Fibroblast of lung (primary cell): ENCODE measurements around the gene STXBP4. TPM values are rescaled to one million over a fixed set of nuclear protein-coding genes. Genes with fewer than 3 reads are reported as not detected.

Source experiments
- DNase-seq, 2 donors: peaks; one replicate each; pipeline versions ENCODE4 v3.0.0 to v3.0.0-alpha.2; 2010; ENCODE audit warnings: low read depth in 2 of 2
- H2AFZ ChIP-seq: 2 replicates; pipeline ENCODE4 v1.5.1; 2012; ENCODE audit warnings: low read length, control low read depth, inconsistent platforms
- H3K27ac ChIP-seq: 2 replicates; pipeline ENCODE4 v1.5.1; 2011; ENCODE audit warnings: low read length, control low read depth; ENCODE audit not compliant: insufficient read depth
- H3K27me3 ChIP-seq: 2 replicates; pipeline ENCODE4 v1.5.1; 2011; ENCODE audit warnings: mild to moderate bottlenecking, low read length; ENCODE audit not compliant: control insufficient read depth, insufficient read depth
- H3K36me3 ChIP-seq: 2 replicates; pipeline ENCODE4 v1.5.1; 2011; ENCODE audit warnings: low read length; ENCODE audit not compliant: control insufficient read depth, insufficient read depth
- H3K4me1 ChIP-seq: 2 replicates; pipeline ENCODE4 v1.5.1; 2011; ENCODE audit warnings: low read length; ENCODE audit not compliant: control insufficient read depth, insufficient read depth; ENCODE audit errors: extremely low read depth
- H3K4me2 ChIP-seq: 2 replicates; pipeline ENCODE4 v1.5.1; 2011; ENCODE audit warnings: low read length, control low read depth; ENCODE audit not compliant: insufficient read depth; ENCODE audit errors: extremely low read depth
- H3K4me3 ChIP-seq, 4 experiments: fragments of 200-600 bp in 1 of 4; sonication (generic) in 1 of 4; replicated peaks in 1 of 4; 2 replicates each; pipeline ENCODE4 v1.5.1; 2011 to 2016; ENCODE audit warnings: low read length in 4 of 4, low read depth in 3 of 4, mild to moderate bottlenecking in 3 of 4, control low read depth in 2 of 4, inconsistent platforms in 1 of 4, mixed read lengths in 1 of 4; ENCODE audit not compliant: insufficient read depth in 1 of 4; ENCODE audit errors: control extremely low read depth in 1 of 4
- H3K79me2 ChIP-seq: 2 replicates; pipeline ENCODE4 v1.5.1; 2012; ENCODE audit warnings: mild to moderate bottlenecking, low read length, inconsistent platforms; ENCODE audit not compliant: control insufficient read depth, insufficient read depth
- H3K9ac ChIP-seq: 2 replicates; pipeline ENCODE4 v1.5.1; 2011; ENCODE audit warnings: mild to moderate bottlenecking, low read length, control low read depth; ENCODE audit not compliant: insufficient read depth
- H3K9me3 ChIP-seq: 2 replicates; pipeline ENCODE4 v1.5.1; 2012; ENCODE audit warnings: low read depth, low read length; ENCODE audit not compliant: control insufficient read depth, insufficient read depth
- H4K20me1 ChIP-seq: 2 replicates; pipeline ENCODE4 v1.5.1; 2011; ENCODE audit warnings: low read length; ENCODE audit not compliant: control insufficient read depth, insufficient read depth; ENCODE audit errors: extremely low read depth
- EZH2 ChIP-seq: IDR thresholded peaks from 2 replicates; pipeline ENCODE4 v1.5.1; 2012; ENCODE audit warnings: low read length, control low read depth, mild to moderate bottlenecking; ENCODE audit errors: missing control alignments
- polyA plus RNA-seq, 2 donors: library from polyadenylated mRNA; depleted of rRNA in 1 of 2; stranded (reverse) in 1 of 2; unstranded in 1 of 2; fragments of >200 nt; gene quantifications; 2 replicates each; pipeline ENCODE4 v1.2.1, GENCODE V29; 2011 to 2012; ENCODE audit warnings: missing spikeins in 1 of 2
- total RNA-seq: library from RNA; depleted of rRNA; stranded (reverse); fragments of >200 nt; gene quantifications from 2 replicates; pipeline ENCODE4 v1.2.1, GENCODE V29; 2014
- TF ChIP-seq, protein P1 (sequence below), 2 donors: IDR thresholded peaks in 1 of 2; conservative IDR thresholded peaks in 1 of 2; 1 replicate in 1 of 2; 2 replicates in 1 of 2; pipeline ENCODE4 v1.5.1; 2011 to 2012; ENCODE audit warnings: low read length in 2 of 2, control low read depth in 1 of 2, inconsistent platforms in 1 of 2, low read depth in 1 of 2, mild to moderate bottlenecking in 1 of 2

The STXBP4 gene
- total and polyA plus RNA-seq, 2 donors (not counting 1 experiment from before 2014, with no cell fraction given) = 5.6 to 9.8 TPM

DNA sequence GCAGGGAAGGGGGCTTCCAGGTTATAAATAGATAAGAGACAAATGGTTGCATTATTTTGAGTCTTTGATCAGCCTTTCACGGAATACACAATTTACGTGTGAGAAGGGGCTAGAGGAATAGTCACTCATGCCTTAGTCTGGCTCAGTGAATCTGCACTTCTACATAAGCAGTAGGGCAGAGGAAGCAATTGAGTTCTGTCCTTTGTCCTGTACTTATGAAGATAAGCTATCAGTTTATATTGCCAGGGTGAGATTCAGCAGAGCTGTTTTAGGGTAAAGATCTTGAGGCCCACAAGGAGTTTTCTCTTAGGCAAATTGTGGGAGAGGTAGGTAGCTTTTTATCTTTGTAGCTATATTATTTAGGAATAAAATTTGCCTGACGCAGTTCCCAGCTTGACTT lies 34.6 kb upstream of the STXBP4 start:
- H2AFZ ChIP-seq = no peak overlapping the region
- H3K4me2 ChIP-seq = no peak overlapping the region
- TF ChIP-seq EZH2 = no peak
- no peaks in the 10 kb centered on the region for H3K79me2 ChIP-seq
- no peaks in the 10 kb centered on the region for H3K36me3 ChIP-seq
- H3K27ac ChIP-seq = no peak overlapping the region
- no peak for DNase-seq
- H4K20me1 ChIP-seq = no peaks in the 10 kb centered on the region
- H3K9me3 ChIP-seq = no peaks in the 10 kb centered on the region
- H3K4me1 ChIP-seq = no peaks in the 10 kb centered on the region
- H3K4me3 ChIP-seq = no peak overlapping the region
- H3K27me3 ChIP-seq = no peaks in the 10 kb centered on the region
- H3K9ac ChIP-seq = no peak overlapping the region

DNA sequence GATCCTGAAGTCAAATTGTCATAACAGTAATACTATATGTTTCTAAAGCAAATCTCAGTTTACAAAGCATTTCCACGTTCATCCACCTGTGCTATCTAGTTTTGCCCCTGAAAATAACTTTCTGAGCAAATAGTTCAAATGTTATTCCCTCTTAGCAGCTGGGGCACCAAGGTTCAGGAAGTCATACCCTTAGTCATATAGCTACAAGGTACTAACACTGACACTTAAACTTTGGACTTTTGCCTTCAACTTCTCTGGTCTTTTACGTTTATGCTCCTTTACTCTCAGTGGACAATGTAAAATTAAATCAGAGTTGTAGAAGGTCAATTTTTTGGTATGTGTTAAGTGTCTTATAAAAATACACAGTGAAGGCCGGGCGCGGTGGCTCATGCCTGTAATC lies 33.1 kb upstream of the STXBP4 start:
- Histone ChIP-seq H3K4me3 (no peak overlapping the region), H3K79me2 (no peaks in the 10 kb centered on the region), H3K27ac (no peak overlapping the region), H4K20me1 (no peaks in the 10 kb centered on the region), H3K27me3 (no peaks in the 10 kb centered on the region), H3K36me3 (no peaks in the 10 kb centered on the region), H3K9ac (no peak overlapping the region), H3K4me2 (no peak overlapping the region), H3K9me3 (no peaks in the 10 kb centered on the region), H2AFZ (no peak overlapping the region), H3K4me1 (no peaks in the 10 kb centered on the region)
- no peak for DNase-seq
- TF ChIP-seq, protein P1, sequence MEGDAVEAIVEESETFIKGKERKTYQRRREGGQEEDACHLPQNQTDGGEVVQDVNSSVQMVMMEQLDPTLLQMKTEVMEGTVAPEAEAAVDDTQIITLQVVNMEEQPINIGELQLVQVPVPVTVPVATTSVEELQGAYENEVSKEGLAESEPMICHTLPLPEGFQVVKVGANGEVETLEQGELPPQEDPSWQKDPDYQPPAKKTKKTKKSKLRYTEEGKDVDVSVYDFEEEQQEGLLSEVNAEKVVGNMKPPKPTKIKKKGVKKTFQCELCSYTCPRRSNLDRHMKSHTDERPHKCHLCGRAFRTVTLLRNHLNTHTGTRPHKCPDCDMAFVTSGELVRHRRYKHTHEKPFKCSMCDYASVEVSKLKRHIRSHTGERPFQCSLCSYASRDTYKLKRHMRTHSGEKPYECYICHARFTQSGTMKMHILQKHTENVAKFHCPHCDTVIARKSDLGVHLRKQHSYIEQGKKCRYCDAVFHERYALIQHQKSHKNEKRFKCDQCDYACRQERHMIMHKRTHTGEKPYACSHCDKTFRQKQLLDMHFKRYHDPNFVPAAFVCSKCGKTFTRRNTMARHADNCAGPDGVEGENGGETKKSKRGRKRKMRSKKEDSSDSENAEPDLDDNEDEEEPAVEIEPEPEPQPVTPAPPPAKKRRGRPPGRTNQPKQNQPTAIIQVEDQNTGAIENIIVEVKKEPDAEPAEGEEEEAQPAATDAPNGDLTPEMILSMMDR (conservative IDR thresholded peaks at IDR 0.05 in 1 of 2, IDR thresholded peaks at IDR 0.05 in 1 of 2; ENCODE audit: low read depth in 1 of 2, low read length in 2 of 2) = no peak

DNA sequence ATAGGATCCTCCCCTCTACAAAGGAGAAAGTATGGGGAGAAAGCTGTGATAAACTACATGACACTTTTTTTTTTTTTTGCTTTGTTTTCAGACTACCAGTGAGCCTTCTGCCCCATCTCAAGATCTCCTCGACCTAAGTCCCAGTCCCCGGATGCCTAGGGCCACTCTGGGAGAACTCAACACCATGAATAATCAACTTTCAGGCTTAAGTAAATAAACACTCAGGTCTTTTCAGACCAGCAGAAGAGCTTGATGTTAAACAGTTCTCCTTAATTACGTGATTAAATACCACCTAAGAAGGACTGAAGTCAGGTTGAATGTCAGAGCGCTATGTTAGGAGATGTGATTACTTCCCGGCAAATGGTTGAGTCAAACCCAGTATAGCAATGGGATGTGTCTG lies 31.5 kb upstream of the STXBP4 start:
- H2AFZ ChIP-seq = no peak overlapping the region
- no peak overlapping the region for H3K4me3 ChIP-seq
- no peak for DNase-seq
- no peaks in the 10 kb centered on the region for H3K4me1 ChIP-seq
- H4K20me1 ChIP-seq = no peaks in the 10 kb centered on the region
- H3K36me3 ChIP-seq = no peaks in the 10 kb centered on the region
- no peak overlapping the region for H3K27ac ChIP-seq
- no peak overlapping the region for H3K9ac ChIP-seq
- no peaks in the 10 kb centered on the region for H3K79me2 ChIP-seq
- no peak for TF ChIP-seq EZH2
- TF ChIP-seq, protein P1 (conservative IDR thresholded peaks at IDR 0.05 in 1 of 2, IDR thresholded peaks at IDR 0.05 in 1 of 2; ENCODE audit: low read depth in 1 of 2, low read length in 2 of 2) = no peak
- H3K9me3 ChIP-seq = no peaks in the 10 kb centered on the region
- no peaks in the 10 kb centered on the region for H3K27me3 ChIP-seq
- no peak overlapping the region for H3K4me2 ChIP-seq
